ENCODE data around the gene FNDC11.

FNDC11 gene

DNA sequence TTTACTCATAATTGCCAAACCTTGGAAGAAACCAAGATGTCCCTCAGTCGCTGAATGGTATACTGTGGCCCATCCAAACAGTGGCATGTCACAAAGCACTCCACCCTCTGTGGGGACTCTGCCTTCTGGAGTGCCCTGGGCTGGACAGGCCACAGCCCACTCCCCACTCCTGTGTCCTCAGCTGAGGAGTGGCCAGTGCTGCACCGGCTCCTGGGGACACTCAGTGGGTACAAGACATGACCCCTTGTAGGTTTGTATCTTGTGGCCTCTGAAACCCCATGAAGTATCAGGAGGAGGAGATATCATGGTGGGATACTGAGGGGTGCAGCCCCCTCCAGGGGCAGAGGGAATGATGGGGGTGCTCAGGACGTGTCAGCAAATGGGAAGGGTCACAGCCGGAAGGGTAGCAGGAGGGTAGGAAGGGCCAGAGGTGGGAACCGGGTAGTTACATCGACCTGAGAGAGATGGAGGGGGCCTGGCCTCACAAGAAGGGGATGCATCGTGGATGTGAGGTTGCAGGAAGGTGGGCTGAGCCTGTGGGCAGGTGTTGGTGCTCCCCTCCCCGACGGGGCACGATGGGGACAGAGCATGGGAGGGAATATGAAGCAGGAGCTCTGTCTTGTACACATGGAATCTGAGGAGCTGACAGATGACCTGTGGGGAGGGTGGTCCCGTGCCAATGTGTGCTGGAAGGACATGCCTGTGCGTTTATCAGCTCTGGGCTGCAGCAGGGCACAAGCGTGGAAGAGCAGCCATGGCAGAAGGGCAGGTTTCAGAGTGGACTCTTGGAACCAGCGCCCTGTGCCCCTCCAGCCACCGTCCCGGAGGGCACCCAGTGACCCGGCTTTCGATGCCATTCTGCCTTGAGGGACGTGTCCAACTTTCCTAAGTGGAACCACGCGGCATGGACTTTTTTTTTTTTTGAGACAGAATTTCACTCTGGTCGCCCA, 31.9 kb downstream of the FNDC11 start:
- H3K9me3 ChIP-seq (ENCODE audit: control insufficient read depth, low read length): no peaks in the 10 kb centered on the region
- no peak overlapping the region for H3K4me3 ChIP-seq (ENCODE audit: low read length)
- H3K4me1 ChIP-seq (ENCODE audit: control insufficient read depth, insufficient read depth, low read length): no peaks in the 10 kb centered on the region
- DNase-seq (ENCODE audit: low read depth): no peak
- H3K27me3 ChIP-seq (replicated peaks; ENCODE audit: control insufficient read depth, insufficient read depth, low read length): no peaks in the 10 kb centered on the region
- peaks cover 13% of the 10 kb centered on the region for H3K36me3 ChIP-seq (ENCODE audit: control insufficient read depth, insufficient read depth, low read length, severe bottlenecking)
- H3K9ac ChIP-seq (ENCODE audit: low read length): no peak overlapping the region

- no peak overlapping the region for H3K4me3 ChIP-seq (ENCODE audit: low read length)
- H3K4me1 ChIP-seq (ENCODE audit: control insufficient read depth, insufficient read depth, low read length): no peaks in the 10 kb centered on the region
- DNase-seq (ENCODE audit: low read depth): no peak
- no peak overlapping the region for H3K9ac ChIP-seq (ENCODE audit: low read length)
- no peaks in the 10 kb centered on the region for H3K9me3 ChIP-seq (ENCODE audit: control insufficient read depth, low read length)
- peaks cover 19% of the 10 kb centered on the region for H3K36me3 ChIP-seq (ENCODE audit: control insufficient read depth, insufficient read depth, low read length, severe bottlenecking)
- H3K27me3 ChIP-seq (replicated peaks; ENCODE audit: control insufficient read depth, insufficient read depth, low read length): no peaks in the 10 kb centered on the region
Measured at GRCh38 chr20:63586797-63587196, 32.8 kb downstream of the FNDC11 start.

- no peak overlapping the region for H3K9ac ChIP-seq (ENCODE audit: low read length)
- H3K4me1 ChIP-seq (ENCODE audit: control insufficient read depth, insufficient read depth, low read length): no peaks in the 10 kb centered on the region
- no peaks in the 10 kb centered on the region for H3K9me3 ChIP-seq (ENCODE audit: control insufficient read depth, low read length)
- DNase-seq (ENCODE audit: low read depth): no peak
- no peaks in the 10 kb centered on the region for H3K27me3 ChIP-seq (replicated peaks; ENCODE audit: control insufficient read depth, insufficient read depth, low read length)
- H3K4me3 ChIP-seq (ENCODE audit: low read length): no peak overlapping the region
- peaks cover 24% of the 10 kb centered on the region for H3K36me3 ChIP-seq (ENCODE audit: control insufficient read depth, insufficient read depth, low read length, severe bottlenecking)
Measured at GRCh38 chr20:63587256-63587655, 33.3 kb downstream of the FNDC11 start.

DNA sequence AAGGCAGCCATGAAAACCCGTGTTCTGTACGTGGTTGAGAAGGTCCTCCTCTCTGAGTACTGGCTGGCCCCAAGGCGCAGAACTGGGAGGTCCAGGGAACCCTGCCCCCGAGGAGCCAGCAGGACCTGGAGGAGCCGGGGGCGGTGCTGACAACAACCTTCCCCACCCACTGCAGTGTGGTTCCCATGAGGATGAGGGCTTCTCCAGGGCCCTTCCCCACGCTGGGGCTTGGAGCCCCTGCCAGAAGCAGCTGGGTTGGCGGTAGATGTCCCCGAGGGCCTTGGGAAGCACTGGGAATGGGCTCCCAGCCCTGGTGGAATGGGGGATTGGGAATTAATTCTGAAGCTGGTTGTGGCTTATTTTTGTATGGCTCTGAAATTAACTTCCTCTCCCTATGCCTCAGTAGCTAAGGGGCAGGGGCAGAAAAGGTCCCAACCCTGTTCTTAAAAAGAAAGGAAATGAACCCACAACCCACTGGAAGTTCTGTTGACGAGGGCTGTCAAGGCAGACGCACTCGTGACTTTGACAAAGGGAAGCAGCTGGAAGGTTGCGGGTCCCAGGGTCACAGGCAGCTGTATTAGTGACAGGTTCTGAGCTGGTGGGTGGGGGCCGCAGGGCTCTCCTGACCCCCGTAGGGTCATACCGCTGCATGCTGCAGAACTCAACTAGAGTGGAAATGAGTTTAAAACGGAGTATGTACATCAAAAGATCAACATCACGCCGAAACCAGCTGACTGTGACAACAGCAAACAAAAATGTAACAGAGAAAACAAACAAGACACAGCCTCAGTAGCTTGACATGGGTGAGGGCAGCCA, 34.0 kb downstream of the FNDC11 start:
- H3K9ac ChIP-seq (ENCODE audit: low read length): no peak overlapping the region
- H3K27me3 ChIP-seq (replicated peaks; ENCODE audit: control insufficient read depth, insufficient read depth, low read length): no peaks in the 10 kb centered on the region
- DNase-seq (ENCODE audit: low read depth): no peak
- peaks cover 29% of the 10 kb centered on the region for H3K36me3 ChIP-seq (ENCODE audit: control insufficient read depth, insufficient read depth, low read length, severe bottlenecking)
- no peak overlapping the region for H3K4me3 ChIP-seq (ENCODE audit: low read length)
- no peaks in the 10 kb centered on the region for H3K4me1 ChIP-seq (ENCODE audit: control insufficient read depth, insufficient read depth, low read length)
- no peaks in the 10 kb centered on the region for H3K9me3 ChIP-seq (ENCODE audit: control insufficient read depth, low read length)

- H3K36me3 ChIP-seq (ENCODE audit: control insufficient read depth, insufficient read depth, low read length, severe bottlenecking): peaks cover 32% of the 10 kb centered on the region
- no peaks in the 10 kb centered on the region for H3K9me3 ChIP-seq (ENCODE audit: control insufficient read depth, low read length)
- H3K9ac ChIP-seq (ENCODE audit: low read length): no peak overlapping the region
- no peaks in the 10 kb centered on the region for H3K27me3 ChIP-seq (replicated peaks; ENCODE audit: control insufficient read depth, insufficient read depth, low read length)
- H3K4me1 ChIP-seq (ENCODE audit: control insufficient read depth, insufficient read depth, low read length): no peaks in the 10 kb centered on the region
- no peak overlapping the region for H3K4me3 ChIP-seq (ENCODE audit: low read length)
- DNase-seq (ENCODE audit: low read depth): no peak
Measured at GRCh38 chr20:63588641-63589041, 34.7 kb downstream of the FNDC11 start.

GRCh38 chr20:63589261-63590217, 35.6 kb downstream of the FNDC11 start:
- peaks cover 32% of the 10 kb centered on the region for H3K36me3 ChIP-seq (ENCODE audit: control insufficient read depth, insufficient read depth, low read length, severe bottlenecking)
- no peak overlapping the region for H3K9ac ChIP-seq (ENCODE audit: low read length)
- H3K9me3 ChIP-seq (ENCODE audit: control insufficient read depth, low read length): no peaks in the 10 kb centered on the region
- peaks cover 6% of the 10 kb centered on the region for H3K4me1 ChIP-seq (ENCODE audit: control insufficient read depth, insufficient read depth, low read length)
- no peak for DNase-seq (ENCODE audit: low read depth)
- H3K27me3 ChIP-seq (replicated peaks; ENCODE audit: control insufficient read depth, insufficient read depth, low read length): no peaks in the 10 kb centered on the region
- H3K4me3 ChIP-seq (ENCODE audit: low read length): no peak overlapping the region

- no peaks in the 10 kb centered on the region for H3K9me3 ChIP-seq (ENCODE audit: control insufficient read depth, low read length)
- H3K9ac ChIP-seq (ENCODE audit: low read length): no peak overlapping the region
- peaks cover 35% of the 10 kb centered on the region for H3K36me3 ChIP-seq (ENCODE audit: control insufficient read depth, insufficient read depth, low read length, severe bottlenecking)
- peaks cover 6% of the 10 kb centered on the region for H3K4me1 ChIP-seq (ENCODE audit: control insufficient read depth, insufficient read depth, low read length)
- no peak overlapping the region for H3K4me3 ChIP-seq (ENCODE audit: low read length)
- no peaks in the 10 kb centered on the region for H3K27me3 ChIP-seq (replicated peaks; ENCODE audit: control insufficient read depth, insufficient read depth, low read length)
- no peak for DNase-seq (ENCODE audit: low read depth)
Measured at GRCh38 chr20:63590218-63591146, 36.5 kb downstream of the FNDC11 start.

- H3K9ac ChIP-seq (ENCODE audit: low read length): no peak overlapping the region
- peaks cover 6% of the 10 kb centered on the region for H3K4me1 ChIP-seq (ENCODE audit: control insufficient read depth, insufficient read depth, low read length)
- H3K27me3 ChIP-seq (replicated peaks; ENCODE audit: control insufficient read depth, insufficient read depth, low read length): no peaks in the 10 kb centered on the region
- DNase-seq (ENCODE audit: low read depth): no peak
- no peaks in the 10 kb centered on the region for H3K9me3 ChIP-seq (ENCODE audit: control insufficient read depth, low read length)
- peaks cover 35% of the 10 kb centered on the region for H3K36me3 ChIP-seq (ENCODE audit: control insufficient read depth, insufficient read depth, low read length, severe bottlenecking)
- H3K4me3 ChIP-seq (ENCODE audit: low read length): no peak overlapping the region
Measured at GRCh38 chr20:63591147-63591533, 37.2 kb downstream of the FNDC11 start.

DNA sequence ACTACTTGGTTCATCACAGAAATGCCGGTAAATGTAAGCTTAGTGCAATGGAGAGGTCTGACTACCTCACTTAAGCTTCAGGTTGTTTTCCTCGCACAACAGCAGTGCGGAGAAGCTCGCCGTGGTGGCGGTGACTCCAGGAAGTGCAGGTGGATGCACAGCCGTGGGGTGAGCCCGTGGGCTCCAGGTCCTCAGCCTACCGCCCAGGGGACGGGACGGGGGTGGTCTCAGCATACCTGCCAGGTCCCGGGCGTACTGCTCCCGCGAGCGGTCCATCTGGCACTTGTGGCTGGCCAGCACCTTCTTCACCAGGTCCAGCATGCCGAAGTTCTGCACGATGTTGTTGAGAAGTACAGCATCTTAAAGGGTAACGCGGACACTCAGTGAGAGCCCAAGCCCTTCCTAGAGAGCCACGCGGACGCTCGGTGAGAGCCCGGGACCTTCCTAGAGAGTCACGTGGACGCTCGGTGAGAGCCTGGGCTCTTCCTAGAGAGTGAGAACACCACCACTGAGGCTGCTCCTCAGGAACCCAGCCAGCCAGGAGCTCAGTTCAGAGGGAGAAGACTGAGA, 37.9 kb downstream of the FNDC11 start:
- peaks cover 39% of the 10 kb centered on the region for H3K36me3 ChIP-seq (ENCODE audit: control insufficient read depth, insufficient read depth, low read length, severe bottlenecking)
- H3K9ac ChIP-seq (ENCODE audit: low read length): no peak overlapping the region
- DNase-seq (ENCODE audit: low read depth): no peak
- peaks cover 6% of the 10 kb centered on the region for H3K4me1 ChIP-seq (ENCODE audit: control insufficient read depth, insufficient read depth, low read length)
- H3K4me3 ChIP-seq (ENCODE audit: low read length): no peak overlapping the region
- no peaks in the 10 kb centered on the region for H3K27me3 ChIP-seq (replicated peaks; ENCODE audit: control insufficient read depth, insufficient read depth, low read length)
- H3K9me3 ChIP-seq (ENCODE audit: control insufficient read depth, low read length): no peaks in the 10 kb centered on the region

GRCh38 chr20:63592661-63593060, 38.7 kb downstream of the FNDC11 start:
- Histone ChIP-seq H3K4me1 (ENCODE audit: control insufficient read depth, insufficient read depth, low read length) (peaks cover 6% of the 10 kb centered on the region), H3K9ac (ENCODE audit: low read length) (no peak overlapping the region), H3K4me3 (ENCODE audit: low read length) (no peak overlapping the region), H3K36me3 (ENCODE audit: control insufficient read depth, insufficient read depth, low read length, severe bottlenecking) (peaks cover 44% of the 10 kb centered on the region), H3K9me3 (ENCODE audit: control insufficient read depth, low read length) (no peaks in the 10 kb centered on the region), H3K27me3 (replicated peaks; ENCODE audit: control insufficient read depth, insufficient read depth, low read length) (no peaks in the 10 kb centered on the region)
- DNase-seq (ENCODE audit: low read depth): no peak

Measured in adipocyte (in vitro differentiated cells).